ENCODE data around the gene AQP1. TPM values are rescaled to one million over a fixed set of nuclear protein-coding genes. Genes with fewer than 3 reads are reported as not detected.

Gene AQP1
- total and polyA plus RNA-seq, 2 of the 8 experiments (the other 6 are each of a cell fraction or from before 2014, with no cell fraction given) = 0.18 to 0.19 TPM

DNA sequence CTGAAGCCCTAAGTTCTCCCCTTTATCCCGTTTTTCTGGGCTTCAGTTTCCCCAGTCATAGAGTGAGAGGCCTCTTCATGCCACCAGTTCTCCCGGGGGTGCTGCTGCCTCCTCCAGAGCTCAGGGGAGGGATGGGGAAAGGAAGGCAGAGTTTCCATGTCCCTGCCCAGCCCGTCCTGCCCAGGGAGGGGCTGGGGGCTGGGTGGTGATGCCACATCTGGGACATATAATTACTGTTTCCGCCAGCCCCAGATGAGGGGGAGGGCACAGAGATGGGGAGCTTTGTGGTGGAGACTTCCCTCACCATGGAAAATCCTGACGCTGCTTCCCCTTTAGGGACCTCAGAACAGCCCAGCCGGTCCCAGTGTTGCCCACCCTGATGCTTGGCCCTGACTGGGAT lies 4.1 kb downstream of the AQP1 start (continued):
- no peak for TF ChIP-seq TAF7 (optimal IDR thresholded peaks at IDR 0.05; ENCODE audit: borderline replicate concordance, low read depth, low read length)
- TF ChIP-seq, protein P1, sequence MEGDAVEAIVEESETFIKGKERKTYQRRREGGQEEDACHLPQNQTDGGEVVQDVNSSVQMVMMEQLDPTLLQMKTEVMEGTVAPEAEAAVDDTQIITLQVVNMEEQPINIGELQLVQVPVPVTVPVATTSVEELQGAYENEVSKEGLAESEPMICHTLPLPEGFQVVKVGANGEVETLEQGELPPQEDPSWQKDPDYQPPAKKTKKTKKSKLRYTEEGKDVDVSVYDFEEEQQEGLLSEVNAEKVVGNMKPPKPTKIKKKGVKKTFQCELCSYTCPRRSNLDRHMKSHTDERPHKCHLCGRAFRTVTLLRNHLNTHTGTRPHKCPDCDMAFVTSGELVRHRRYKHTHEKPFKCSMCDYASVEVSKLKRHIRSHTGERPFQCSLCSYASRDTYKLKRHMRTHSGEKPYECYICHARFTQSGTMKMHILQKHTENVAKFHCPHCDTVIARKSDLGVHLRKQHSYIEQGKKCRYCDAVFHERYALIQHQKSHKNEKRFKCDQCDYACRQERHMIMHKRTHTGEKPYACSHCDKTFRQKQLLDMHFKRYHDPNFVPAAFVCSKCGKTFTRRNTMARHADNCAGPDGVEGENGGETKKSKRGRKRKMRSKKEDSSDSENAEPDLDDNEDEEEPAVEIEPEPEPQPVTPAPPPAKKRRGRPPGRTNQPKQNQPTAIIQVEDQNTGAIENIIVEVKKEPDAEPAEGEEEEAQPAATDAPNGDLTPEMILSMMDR (IDR thresholded peaks at IDR 0.05; ENCODE audit: control extremely low read depth in 1 of 3, insufficient read depth in 1 of 3, low read depth in 1 of 3, low read length in 3 of 3) = no peak
- no peak for TF ChIP-seq KDM5A (IDR thresholded peaks at IDR 0.05; ENCODE audit: low read length)
- TF ChIP-seq RXRA (IDR thresholded peaks at IDR 0.05; ENCODE audit: insufficient read depth, low read depth, low read length) = no peak
